MM.1S (cell line): ENCODE measurements around the gene ZC3H12C.

Source experiments
- CTCF ChIP-seq: fragments of 300-600 bp; sonication (generic); IDR thresholded peaks from 2 replicates; pipeline ENCODE4 v1.5.1; 2016; ENCODE audit warnings: antibody characterized with exemption, low read length, mixed read lengths
- EZH2 ChIP-seq: fragments of 300-600 bp; sonication (generic); optimal IDR thresholded peaks from 2 replicates; pipeline ENCODE3; 2017; ENCODE audit warnings: low read depth, mild to moderate bottlenecking, antibody characterized with exemption, low read length, mixed read lengths
- EZH2phosphoT487 ChIP-seq: fragments of 300-600 bp; sonication (generic); IDR thresholded peaks from 2 replicates; pipeline ENCODE4 v1.6.1; 2018; ENCODE audit warnings: antibody characterized with exemption, low read length

DNA sequence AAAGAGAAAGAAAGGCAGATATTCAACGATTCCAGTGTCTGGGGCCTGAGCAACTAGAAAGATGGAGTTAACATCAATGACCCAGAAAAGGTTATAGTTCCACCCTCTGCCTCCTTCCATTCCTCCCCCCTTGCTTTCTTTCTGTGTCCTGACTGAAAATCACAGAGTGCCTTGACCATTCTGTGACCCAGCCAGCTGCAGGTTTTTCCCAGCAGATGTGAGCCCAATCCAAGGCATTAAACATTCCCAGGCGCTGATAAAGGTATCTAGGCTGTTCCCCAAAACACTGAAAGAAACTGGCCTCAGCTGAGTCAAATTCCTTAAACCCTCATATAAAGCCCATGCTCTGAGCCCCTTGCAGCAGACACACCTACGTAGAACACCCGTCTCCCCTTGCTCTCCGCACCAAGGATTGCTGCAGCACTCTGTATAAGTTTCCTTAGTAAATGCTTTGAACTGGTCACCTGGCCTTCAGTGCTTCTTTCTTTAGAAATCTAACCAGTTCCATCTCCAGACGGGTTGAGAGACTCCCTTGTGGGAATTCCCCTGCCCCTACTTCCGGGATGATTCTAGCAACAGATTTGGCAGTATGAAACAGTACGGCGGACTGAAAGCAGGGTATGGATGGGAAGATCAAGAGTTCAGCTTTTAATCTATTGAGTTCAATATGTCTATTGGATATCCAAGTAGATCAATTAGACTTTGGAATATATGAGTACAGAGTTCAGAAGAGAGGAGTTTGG is 48.8 kb upstream of the ZC3H12C start:
- TF ChIP-seq CTCF (no peak), EZH2 (no peak), EZH2phosphoT487 (no peak)
